ENCODE results near the gene C6orf62. TPM values are rescaled to one million over a fixed set of nuclear protein-coding genes. Genes with fewer than 3 reads are reported as not detected.

The C6orf62 gene
- polyA plus RNA-seq, 3 donors = 45.5 to 78.8 (median 55.4) TPM

GRCh38 chr6:24761193-24761835, 42.4 kb upstream of the C6orf62 start:
- Histone ChIP-seq H3K27ac (ENCODE audit: low read depth in 1 of 2, low read length in 2 of 2) (no peak overlapping the region), H4K20me1 (ENCODE audit: insufficient read depth, low read length) (no peaks in the 10 kb centered on the region), H3K36me3 (replicated peaks in 1 of 2; ENCODE audit: control insufficient read depth in 1 of 2, insufficient read depth in 2 of 2, low read length in 2 of 2) (no peaks in the 10 kb centered on the region), H3K9me3 (replicated peaks in 1 of 2; ENCODE audit: control insufficient read depth in 1 of 2, insufficient read depth in 1 of 2, low read length in 2 of 2) (no peaks in the 10 kb centered on the region), H3K27me3 (ENCODE audit: control insufficient read depth in 2 of 2, insufficient read depth in 2 of 2, low read length in 2 of 2) (no peaks in the 10 kb centered on the region), H3K4me2 (replicated peaks; ENCODE audit: extremely low read depth, low read length, poor library complexity, severe bottlenecking) (no peak overlapping the region), H3K79me2 (ENCODE audit: insufficient read depth, low read length) (no peaks in the 10 kb centered on the region), H2AFZ (ENCODE audit: insufficient read depth, low read depth, low read length, poor library complexity, severe bottlenecking) (peak overlapping the region; percentile 17), H3K4me3 (replicated peaks in 1 of 3; ENCODE audit: low read depth in 2 of 3, low read length in 3 of 3) (no peak overlapping the region), H3K9ac (ENCODE audit: insufficient read depth, low read length, poor library complexity, severe bottlenecking) (no peak overlapping the region), H3K4me1 (ENCODE audit: control insufficient read depth in 1 of 2, insufficient read depth in 2 of 2, low read length in 2 of 2) (peaks cover 15 to 23% of the 10 kb centered on the region in 2 donors)
- Mint-ChIP-seq H3K27ac (no peak overlapping the region), H3K4me3 (no peak overlapping the region), H3K4me1 (peaks cover 17% of the 10 kb centered on the region), H3K27me3 (ENCODE audit: low read depth in 3 of 3) (peaks cover 0 to 2% (median 0%) of the 10 kb centered on the region in 3 donors), H3K36me3 (peaks cover 0 to 2% of the 10 kb centered on the region in 2 donors), H3K9me3 (no peaks in the 10 kb centered on the region)
- DNase-seq = no peak
- WGBS (ENCODE audit: insufficient coverage) = 96% methylated on average over 14 of the region's 17 CpGs
- intact Hi-C loops (cut with micrococcal nuclease) = loop anchor here in 1 of 2 donors (5.0 kb wide), 1 partner anchor 34 kb away; no protein-coding TSS in a partner anchor
- TF ChIP-seq, protein P1, sequence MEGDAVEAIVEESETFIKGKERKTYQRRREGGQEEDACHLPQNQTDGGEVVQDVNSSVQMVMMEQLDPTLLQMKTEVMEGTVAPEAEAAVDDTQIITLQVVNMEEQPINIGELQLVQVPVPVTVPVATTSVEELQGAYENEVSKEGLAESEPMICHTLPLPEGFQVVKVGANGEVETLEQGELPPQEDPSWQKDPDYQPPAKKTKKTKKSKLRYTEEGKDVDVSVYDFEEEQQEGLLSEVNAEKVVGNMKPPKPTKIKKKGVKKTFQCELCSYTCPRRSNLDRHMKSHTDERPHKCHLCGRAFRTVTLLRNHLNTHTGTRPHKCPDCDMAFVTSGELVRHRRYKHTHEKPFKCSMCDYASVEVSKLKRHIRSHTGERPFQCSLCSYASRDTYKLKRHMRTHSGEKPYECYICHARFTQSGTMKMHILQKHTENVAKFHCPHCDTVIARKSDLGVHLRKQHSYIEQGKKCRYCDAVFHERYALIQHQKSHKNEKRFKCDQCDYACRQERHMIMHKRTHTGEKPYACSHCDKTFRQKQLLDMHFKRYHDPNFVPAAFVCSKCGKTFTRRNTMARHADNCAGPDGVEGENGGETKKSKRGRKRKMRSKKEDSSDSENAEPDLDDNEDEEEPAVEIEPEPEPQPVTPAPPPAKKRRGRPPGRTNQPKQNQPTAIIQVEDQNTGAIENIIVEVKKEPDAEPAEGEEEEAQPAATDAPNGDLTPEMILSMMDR (IDR thresholded peaks at IDR 0.05) = no peak

DNA sequence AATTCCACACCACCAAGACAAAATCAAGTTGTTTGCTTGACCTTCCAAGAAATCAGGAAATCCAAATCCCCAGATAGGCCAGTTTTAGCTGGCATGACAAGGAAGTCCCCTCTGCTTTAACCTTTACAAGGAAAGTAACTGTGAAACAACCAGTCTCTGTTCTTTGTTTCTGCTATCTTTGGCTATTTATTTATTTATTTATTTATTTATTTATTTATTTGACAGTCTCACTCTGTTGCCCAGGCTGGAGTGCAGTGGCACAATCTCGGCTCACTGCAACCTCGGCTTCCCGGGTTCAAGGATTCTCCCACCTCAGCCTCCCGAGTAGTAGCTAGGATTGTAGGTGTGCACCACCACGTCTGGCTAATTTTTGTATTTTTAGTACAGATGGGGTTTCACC, 41.3 kb upstream of the C6orf62 start:
- Mint-ChIP-seq H3K9me3 (no peaks in the 10 kb centered on the region), H3K27ac (no peak overlapping the region), H3K4me3 (no peak overlapping the region), H3K36me3 (peaks cover 0 to 2% of the 10 kb centered on the region in 2 donors), H3K4me1 (peaks cover 17% of the 10 kb centered on the region), H3K27me3 (ENCODE audit: low read depth in 3 of 3) (peaks cover 0 to 2% (median 0%) of the 10 kb centered on the region in 3 donors)
- Histone ChIP-seq H3K4me2 (replicated peaks; ENCODE audit: extremely low read depth, low read length, poor library complexity, severe bottlenecking) (no peak overlapping the region), H3K9me3 (replicated peaks in 1 of 2; ENCODE audit: control insufficient read depth in 1 of 2, insufficient read depth in 1 of 2, low read length in 2 of 2) (no peaks in the 10 kb centered on the region), H2AFZ (ENCODE audit: insufficient read depth, low read depth, low read length, poor library complexity, severe bottlenecking) (no peak overlapping the region), H4K20me1 (ENCODE audit: insufficient read depth, low read length) (no peaks in the 10 kb centered on the region), H3K4me3 (replicated peaks in 1 of 3; ENCODE audit: low read depth in 2 of 3, low read length in 3 of 3) (no peak overlapping the region), H3K4me1 (ENCODE audit: control insufficient read depth in 1 of 2, insufficient read depth in 2 of 2, low read length in 2 of 2) (peaks cover 15 to 23% of the 10 kb centered on the region in 2 donors), H3K79me2 (ENCODE audit: insufficient read depth, low read length) (no peaks in the 10 kb centered on the region), H3K27me3 (ENCODE audit: control insufficient read depth in 2 of 2, insufficient read depth in 2 of 2, low read length in 2 of 2) (no peaks in the 10 kb centered on the region), H3K36me3 (replicated peaks in 1 of 2; ENCODE audit: control insufficient read depth in 1 of 2, insufficient read depth in 2 of 2, low read length in 2 of 2) (no peaks in the 10 kb centered on the region), H3K9ac (ENCODE audit: insufficient read depth, low read length, poor library complexity, severe bottlenecking) (no peak overlapping the region), H3K27ac (ENCODE audit: low read depth in 1 of 2, low read length in 2 of 2) (no peak overlapping the region)
- no CpG with 5 or more reads among the region's 5 CpGs for WGBS (ENCODE audit: insufficient coverage)
- intact Hi-C loops (cut with micrococcal nuclease) = loop anchor here in 1 of 2 donors (5.0 kb wide), 1 partner anchor 33 kb away; no protein-coding TSS in a partner anchor
- TF ChIP-seq, protein P1 (IDR thresholded peaks at IDR 0.05) = no peak
- DNase-seq = no peak
